RCC 7860 (cell line): Measurements from ENCODE around the gene AFM.

Experiments used
- DNase-seq: peaks from one replicate; pipeline ENCODE4 v3.0.0-alpha.2; 2015; ENCODE audit warnings: low spot score
- FAIRE-seq: peaks from 2 replicates; lab custom pipeline; 2012; peaks lifted over from hg19 to GRCh38; lab: Jason Lieb, UNC

The AFM gene

DNA sequence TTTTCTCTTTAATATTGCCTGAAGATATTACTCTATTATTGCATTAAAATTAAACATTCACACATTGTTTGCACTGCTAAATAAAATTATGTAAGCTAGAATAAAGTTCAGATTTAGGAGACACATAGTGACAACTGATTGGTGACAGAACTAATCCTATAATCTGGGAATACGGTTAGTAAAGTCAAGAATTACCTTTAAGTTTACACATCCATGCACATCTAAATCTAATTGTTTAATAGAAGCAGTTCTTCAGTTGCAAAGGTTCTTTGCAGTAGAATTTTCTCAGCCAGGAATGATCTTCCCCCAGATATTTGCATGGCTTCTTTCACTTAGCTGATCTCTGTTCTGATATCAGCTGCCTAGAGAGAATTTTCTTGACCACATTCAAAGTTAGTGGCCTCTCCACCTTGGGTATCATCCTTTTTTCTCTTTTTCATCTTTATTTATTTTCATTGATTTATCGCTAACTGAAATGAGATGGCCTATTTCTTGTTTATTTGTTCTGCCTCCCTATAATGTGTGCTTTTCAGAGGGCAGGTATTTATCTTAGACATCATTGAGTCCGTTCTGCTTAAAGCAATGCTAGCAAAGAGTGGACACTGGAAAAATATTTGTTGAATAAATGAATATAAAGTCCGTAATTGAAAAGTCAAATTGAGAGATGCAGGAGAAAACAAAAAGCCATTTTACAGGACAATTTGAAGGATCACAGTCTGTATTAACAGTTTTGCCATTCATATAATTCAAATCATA, 32.9 kb upstream of the AFM start:
- DNase-seq: no peak
- peak; percentile 11 for FAIRE-seq

DNA sequence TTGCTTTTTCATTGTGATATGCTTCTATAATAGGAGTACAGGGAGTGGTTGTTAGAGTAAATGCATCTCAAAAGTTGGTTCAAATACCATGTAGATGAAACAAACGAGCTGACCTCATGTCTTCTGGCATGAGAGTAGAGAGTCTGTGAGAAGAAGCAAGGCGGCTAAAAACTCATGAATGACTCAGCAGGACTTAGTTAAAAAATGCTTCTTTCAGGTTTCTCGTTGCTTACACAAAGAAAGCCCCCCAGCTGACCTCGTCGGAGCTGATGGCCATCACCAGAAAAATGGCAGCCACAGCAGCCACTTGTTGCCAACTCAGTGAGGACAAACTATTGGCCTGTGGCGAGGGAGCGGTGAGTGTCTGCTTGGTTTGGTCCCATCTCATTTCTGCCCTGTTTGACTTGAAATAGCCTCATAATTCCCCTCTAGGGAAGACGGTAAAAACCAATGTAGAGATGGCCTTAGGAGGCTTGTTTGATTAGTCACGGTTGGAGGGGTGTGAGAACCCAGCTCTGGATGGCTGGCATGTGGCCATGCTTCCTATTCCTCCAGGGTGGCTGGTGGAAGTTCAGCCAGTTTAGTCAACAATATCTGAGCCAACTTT, 31.0 kb upstream of the AFM start:
- peak; percentile 90 for FAIRE-seq
- peak; percentile 89 for DNase-seq

DNA sequence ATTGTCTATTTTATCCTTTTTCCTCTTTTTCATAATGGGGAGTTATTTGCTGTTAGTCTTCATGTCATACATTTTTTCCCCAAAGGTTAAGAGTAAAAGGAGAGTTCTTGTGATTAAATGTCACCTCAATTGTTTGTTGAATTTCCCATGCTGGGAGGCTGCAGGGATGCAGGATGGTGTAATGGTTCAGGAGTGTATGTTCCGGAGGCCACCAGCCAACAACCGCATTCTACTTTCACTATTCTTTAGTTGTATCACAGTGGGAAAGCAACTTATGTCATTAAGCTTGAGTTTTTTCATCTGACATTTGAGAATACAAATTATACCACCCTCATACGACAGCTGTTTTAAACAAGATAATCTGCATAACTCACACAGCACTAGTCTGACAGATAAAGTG, 30.1 kb upstream of the AFM start:
- DNase-seq (no peak), FAIRE-seq (no peak)

GRCh38 chr4:73451981-73452747, 29.4 kb upstream of the AFM start:
- no peak for FAIRE-seq
- DNase-seq: no peak

- DNase-seq (no peak), FAIRE-seq (no peak)
Measured at GRCh38 chr4:73452953-73453700, 28.4 kb upstream of the AFM start.

GRCh38 chr4:73453701-73454005, 27.9 kb upstream of the AFM start:
- DNase-seq: no peak
- no peak for FAIRE-seq

- no peak for FAIRE-seq
- no peak for DNase-seq
Measured at GRCh38 chr4:73454920-73455319, 26.6 kb upstream of the AFM start.

GRCh38 chr4:73456177-73457022, 25.1 kb upstream of the AFM start:
- DNase-seq (no peak), FAIRE-seq (no peak)

- no peak for FAIRE-seq
Measured at GRCh38 chr4:73458184-73459047, 23.1 kb upstream of the AFM start.

DNA sequence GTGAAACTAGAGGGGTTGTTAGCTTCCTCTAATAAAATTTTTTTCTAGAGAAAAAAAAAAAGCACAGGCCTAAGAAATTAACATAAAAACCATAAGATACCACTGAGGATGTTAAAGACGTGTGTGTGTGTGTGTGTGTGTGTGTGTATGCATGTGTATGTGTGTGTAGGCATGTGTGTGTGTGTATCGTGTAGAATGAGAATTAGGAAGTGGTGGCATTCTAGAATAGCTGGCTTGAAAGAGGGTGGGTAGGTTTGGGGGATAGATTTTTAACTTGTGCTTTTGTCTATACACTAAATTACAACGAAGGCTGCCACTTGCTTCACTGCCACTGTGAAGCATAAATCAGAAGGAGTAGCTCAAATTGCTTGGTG, 22.5 kb upstream of the AFM start:
- DNase-seq (no peak), FAIRE-seq (no peak)

More at GRCh38 chr4:73458184-73459047, 23.1 kb upstream of the AFM start:
- DNase-seq: no peak

GRCh38 chr4:73460913-73461522, 20.5 kb upstream of the AFM start:
- FAIRE-seq (no peak), DNase-seq (no peak)

DNA sequence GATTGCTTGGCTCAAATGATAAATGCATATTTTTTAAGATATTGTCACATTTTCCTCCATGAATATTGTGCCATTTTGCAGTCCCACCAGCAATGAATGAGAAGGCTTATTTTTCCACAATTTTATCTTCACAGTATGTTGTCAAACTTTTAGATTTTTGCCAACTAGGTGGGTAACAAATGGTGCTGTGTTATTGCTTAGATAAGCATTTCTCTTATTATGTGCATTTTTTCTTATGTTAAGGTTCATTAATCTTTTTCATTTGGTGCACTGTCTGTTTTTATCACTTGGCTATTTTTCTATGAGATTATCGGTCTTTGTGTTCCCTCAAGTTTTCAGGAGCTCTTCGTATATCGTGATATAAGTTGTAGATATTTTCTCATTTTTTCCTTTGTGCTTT, 13.4 kb upstream of the AFM start:
- no peak for FAIRE-seq
- DNase-seq: no peak

GRCh38 chr4:73470728-73471127, 10.8 kb upstream of the AFM start:
- FAIRE-seq (no peak), DNase-seq (no peak)

GRCh38 chr4:73477176-73477575, 4.4 kb upstream of the AFM start:
- no peak for FAIRE-seq
- no peak for DNase-seq

GRCh38 chr4:73479323-73479722, 2.2 kb upstream of the AFM start:
- FAIRE-seq (no peak), DNase-seq (no peak)

DNA sequence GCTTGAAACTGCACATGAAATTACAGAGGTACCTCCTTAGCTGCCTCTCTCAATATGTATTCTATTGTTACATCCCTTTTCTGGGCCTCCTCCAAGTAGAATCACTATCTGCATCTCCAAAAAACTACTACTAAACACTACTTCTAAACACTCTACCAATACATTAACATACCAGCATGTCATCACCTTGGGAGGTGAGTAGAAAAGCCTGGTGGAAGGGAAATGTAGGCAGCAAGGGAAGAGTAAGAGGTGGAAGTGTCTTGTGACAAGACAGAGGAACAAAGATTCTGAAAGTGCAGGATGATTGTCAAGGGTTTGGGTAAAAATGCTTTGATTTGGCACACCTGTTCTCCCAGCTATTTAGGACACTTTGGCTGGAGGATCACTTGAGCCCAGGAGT, 3.5 kb downstream of the AFM start:
- DNase-seq: no peak
- FAIRE-seq: no peak

GRCh38 chr4:73485596-73485995, 4.1 kb downstream of the AFM start:
- no peak for DNase-seq
- no peak for FAIRE-seq

DNA sequence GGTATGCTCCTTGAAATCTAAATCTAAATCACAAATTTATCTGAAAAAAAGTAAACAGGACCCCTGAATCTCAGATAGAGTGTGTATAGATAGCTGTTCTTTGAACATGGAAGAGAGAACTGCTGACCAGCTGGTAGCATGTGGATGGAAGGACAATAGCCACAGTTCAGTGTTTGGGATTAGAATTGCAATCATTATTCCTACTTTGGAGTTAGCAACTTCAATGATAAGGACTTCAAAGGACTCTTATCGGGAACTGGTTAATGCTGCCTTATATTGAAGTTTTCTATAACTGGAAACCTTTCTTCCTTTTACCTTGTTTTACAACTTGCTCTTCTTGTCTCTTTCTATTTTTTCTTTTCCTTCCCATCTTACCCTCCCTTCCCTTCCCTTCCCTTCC, 5.0 kb downstream of the AFM start:
- DNase-seq: no peak
- FAIRE-seq: no peak

DNA sequence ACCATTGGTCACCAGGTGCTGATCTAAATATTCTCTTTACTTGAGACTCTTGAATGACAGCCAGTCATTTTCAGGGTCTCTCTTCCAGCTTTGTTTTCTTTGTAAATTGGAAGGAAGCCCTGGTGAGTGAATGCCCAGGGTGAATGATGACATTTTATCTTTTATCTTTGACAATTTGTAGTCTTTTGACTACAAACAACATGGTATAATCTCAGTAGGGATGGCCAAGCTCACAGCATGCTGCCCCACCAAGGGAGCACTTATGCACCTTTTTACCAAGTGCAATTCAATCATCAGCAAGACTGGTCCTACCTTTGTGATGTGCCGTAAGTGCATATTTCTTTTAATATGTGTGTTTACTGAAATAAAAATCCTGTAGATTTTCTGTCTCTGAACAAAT, 5.7 kb downstream of the AFM start:
- no peak for FAIRE-seq
- no peak for DNase-seq
